H1 (cell line): Measurements from ENCODE around the gene KIF5A. TPM values are rescaled to one million over a fixed set of nuclear protein-coding genes. Genes with fewer than 3 reads are reported as not detected.

Source experiments
- PHF8 ChIP-seq: fragments of 200-600 bp; sonication (generic); conservative IDR thresholded peaks from 2 replicates; pipeline ENCODE4 v1.7.1; 2012; ENCODE audit warnings: low read depth, mild to moderate bottlenecking, inconsistent platforms, low read length, moderate library complexity
- polyA plus RNA-seq, 7 experiments: library from polyadenylated mRNA; depleted of rRNA in 3 of 7; stranded (reverse) in 5 of 7; unstranded in 2 of 7; fragments of >200 nt in 5 of 7; fragments of 200-250 nt in 2 of 7; gene quantifications; 1 replicate in 5 of 7; 2 replicates in 1 of 7; 4 replicates in 1 of 7; pipeline versions ENCODE4 v1.2.1 to v1.2.3, GENCODE V29; 2011 to 2013; ENCODE audit warnings: missing spikeins in 2 of 7, mixed read lengths in 2 of 7
- total RNA-seq: library from RNA; stranded (reverse); fragmentation: NEBNext Ultra II Directional; extraction: Animal tissue kit (Norgen Biotek cat#: 25700); gene quantifications from 2 replicates; pipeline ENCODE4 v1.2.1, GENCODE V29; 2021

KIF5A gene
- total and polyA plus RNA-seq, 2 of the 8 experiments (the other 6 are each of a cell fraction or from before 2014, with no cell fraction given) = 10.7 to 21.9 TPM

- no peak for TF ChIP-seq PHF8
- TF ChIP-seq, all 59 proteins: peak for 0
These were observed 10.6 kb upstream of the KIF5A start (continued) for GRCh38 chr12:57539134-57539768.
